Transverse colon (tissue), 4 donors: ENCODE results near the gene TBCEL. TPM values are rescaled to one million over a fixed set of nuclear protein-coding genes. Genes with fewer than 3 reads are reported as not detected.

Experiments used
- DNase-seq: peaks from one replicate; pipeline ENCODE4 v3.0.0-alpha.2; 2019
- H3K27ac ChIP-seq, 4 donors: fragments of 200-600 bp; sonication (generic); 2 replicates each; pipeline ENCODE4 v1.5.1; 2016 to 2018; ENCODE audit warnings: inconsistent platforms in 4 of 4
- H3K27me3 ChIP-seq: fragments of 200-600 bp; sonication (generic); 2 replicates; pipeline ENCODE4 v1.5.1; 2017; ENCODE audit warnings: inconsistent platforms
- H3K36me3 ChIP-seq, 4 donors: fragments of 200-600 bp; sonication (generic); 2 replicates each; pipeline ENCODE4 v1.5.1; 2017 to 2019; ENCODE audit warnings: inconsistent platforms in 4 of 4
- H3K4me1 ChIP-seq, 4 donors: fragments of 200-600 bp; sonication (generic); 2 replicates each; pipeline ENCODE4 v1.5.1; 2017 to 2020; ENCODE audit warnings: inconsistent platforms in 4 of 4
- H3K4me3 ChIP-seq, 4 donors: fragments of 200-600 bp; sonication (generic); 1 replicate in 1 of 4; 2 replicates in 3 of 4; pipeline versions ENCODE4 v1.5.1 to v1.6.1; 2017 to 2019; ENCODE audit warnings: inconsistent platforms in 4 of 4
- H3K9me3 ChIP-seq, 2 donors: fragments of 200-600 bp; sonication (generic); 2 replicates each; pipeline ENCODE4 v1.5.1; 2017 to 2019; ENCODE audit warnings: inconsistent platforms in 2 of 2
- EP300 ChIP-seq: sonication (generic); formaldehyde crosslinking; IDR thresholded peaks from one replicate; pipeline ENCODE4 v1.6.1; 2017; ENCODE audit warnings: antibody characterized with exemption, low read depth
- POLR2A ChIP-seq: fragments of 450-650 bp; IDR thresholded peaks from one replicate; pipeline ENCODE4 v1.6.1; 2016; ENCODE audit warnings: antibody characterized with exemption, mild to moderate bottlenecking, moderate library complexity
- POLR2AphosphoS5 ChIP-seq, 3 donors: sonication (generic); formaldehyde crosslinking; IDR thresholded peaks; one replicate each; pipeline ENCODE4 v1.6.1; 2016; ENCODE audit warnings: antibody characterized with exemption in 3 of 3
- WGBS, 2 donors: methylation state at CpG; one replicate each; pipeline ENCODE4 v1.1.5; 2018; ENCODE audit warnings: low coverage in 1 of 2; 5-methylcytosine and 5-hydroxymethylcytosine counted together
- in situ Hi-C, 4 donors: fragments of 200-750 bp; cut with MboI; loops; one replicate each; pipeline versions ENCODE4 v1.15.0 to v1.15.1; 2017; ENCODE audit warnings: low sequenced_read_pairs in 3 of 4, low pct_ligation_motif_present in 1 of 4, low pct_unique_long_range_greater_than_20kb in 1 of 4
- intact Hi-C: fragments of 100-400 bp; cut with DNase I; formaldehyde crosslinking; loops from one replicate; pipeline ENCODE4 v1.15.1; 2023; ENCODE audit warnings: low total_unique reads
- total RNA-seq, 4 donors: library from RNA; depleted of rRNA; stranded (reverse); fragments of >200 nt; gene quantifications; one replicate each; pipeline ENCODE4 v1.1.0, GENCODE V29; 2016
- TF ChIP-seq, protein P1 (sequence below), 5 experiments: fragments of 200-600 bp in 3 of 5; fragments of 450-650 bp in 2 of 5; sonication (generic) in 3 of 5; IDR thresholded peaks; 1 replicate in 2 of 5; 2 replicates in 3 of 5; pipeline ENCODE4 v1.5.1; 2016 to 2017; ENCODE audit warnings: antibody characterized with exemption in 5 of 5, inconsistent platforms in 3 of 5, mild to moderate bottlenecking in 2 of 5, moderate library complexity in 1 of 5

TBCEL gene
- total RNA-seq, 4 donors from 2014 or later = 7.2 to 16.5 (median 10.5) TPM

DNA sequence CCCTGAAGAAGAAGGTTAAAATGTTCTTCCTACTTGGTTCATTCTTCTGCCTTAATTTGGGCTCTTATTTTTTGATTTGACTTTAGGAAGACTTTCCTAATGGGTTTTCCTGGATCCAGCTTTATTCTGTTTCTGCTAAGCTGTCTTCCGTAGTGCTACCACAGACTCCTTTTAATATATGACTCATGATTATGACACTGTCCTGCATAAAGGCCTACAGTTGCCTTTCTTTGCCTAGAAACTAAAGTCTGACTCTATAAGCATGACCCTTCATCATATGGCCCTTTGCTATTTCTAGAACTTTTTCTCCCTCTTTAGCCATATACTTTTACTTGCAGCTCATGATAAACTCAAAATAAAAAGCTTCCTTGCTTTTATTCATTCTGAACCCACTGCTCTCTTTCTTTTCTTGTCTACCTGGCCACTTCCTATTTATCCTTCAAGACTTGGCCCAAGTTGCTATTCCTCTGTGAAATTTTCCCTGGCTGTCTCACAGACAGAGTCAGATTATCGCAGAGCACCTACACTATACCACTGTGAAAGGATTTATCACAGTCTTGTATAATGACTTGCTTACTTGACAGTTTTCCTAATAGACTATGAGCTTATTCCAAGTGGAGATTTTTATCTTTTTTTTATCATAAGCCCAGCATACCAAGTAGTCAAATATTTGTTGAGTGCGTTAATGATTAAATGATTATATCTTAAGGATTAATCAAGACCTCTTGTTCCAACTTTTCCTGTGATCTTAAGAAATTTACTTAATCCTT is 24.7 kb downstream of the TBCEL start:
- intact Hi-C loops = no loop called here
- TF ChIP-seq EP300 = no peak
- TF ChIP-seq POLR2A = no peak
- no peak for TF ChIP-seq POLR2AphosphoS5 (IDR thresholded peaks at IDR 0.05)
- TF ChIP-seq, protein P1, sequence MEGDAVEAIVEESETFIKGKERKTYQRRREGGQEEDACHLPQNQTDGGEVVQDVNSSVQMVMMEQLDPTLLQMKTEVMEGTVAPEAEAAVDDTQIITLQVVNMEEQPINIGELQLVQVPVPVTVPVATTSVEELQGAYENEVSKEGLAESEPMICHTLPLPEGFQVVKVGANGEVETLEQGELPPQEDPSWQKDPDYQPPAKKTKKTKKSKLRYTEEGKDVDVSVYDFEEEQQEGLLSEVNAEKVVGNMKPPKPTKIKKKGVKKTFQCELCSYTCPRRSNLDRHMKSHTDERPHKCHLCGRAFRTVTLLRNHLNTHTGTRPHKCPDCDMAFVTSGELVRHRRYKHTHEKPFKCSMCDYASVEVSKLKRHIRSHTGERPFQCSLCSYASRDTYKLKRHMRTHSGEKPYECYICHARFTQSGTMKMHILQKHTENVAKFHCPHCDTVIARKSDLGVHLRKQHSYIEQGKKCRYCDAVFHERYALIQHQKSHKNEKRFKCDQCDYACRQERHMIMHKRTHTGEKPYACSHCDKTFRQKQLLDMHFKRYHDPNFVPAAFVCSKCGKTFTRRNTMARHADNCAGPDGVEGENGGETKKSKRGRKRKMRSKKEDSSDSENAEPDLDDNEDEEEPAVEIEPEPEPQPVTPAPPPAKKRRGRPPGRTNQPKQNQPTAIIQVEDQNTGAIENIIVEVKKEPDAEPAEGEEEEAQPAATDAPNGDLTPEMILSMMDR (IDR thresholded peaks at IDR 0.05) = no peak

GRCh38 chr11:121053244-121053643 is 29.3 kb downstream of the TBCEL start:
- no peak overlapping the region for H3K27ac ChIP-seq
- H3K9me3 ChIP-seq = no peaks in the 10 kb centered on the region
- DNase-seq = no peak
- WGBS, 2 donors = 90 to 98% methylated on average over 4 of the region's 4 CpGs
- no peak overlapping the region for H3K4me3 ChIP-seq
- H3K27me3 ChIP-seq = no peaks in the 10 kb centered on the region
- TF ChIP-seq POLR2AphosphoS5 (IDR thresholded peaks at IDR 0.05) (no peak), EP300 (no peak), POLR2A (no peak)
- TF ChIP-seq, protein P1 (IDR thresholded peaks at IDR 0.05) = no peak
- intact Hi-C loops (no loop called here), in situ Hi-C loops (no loop called here)
- H3K36me3 ChIP-seq = peaks cover 0 to 38% (median 6%) of the 10 kb centered on the region in 4 donors
- H3K4me1 ChIP-seq = no peaks in the 10 kb centered on the region

More for the DNA sequence above, 24.7 kb downstream of the TBCEL start:
- peaks cover 0 to 14% (median 4%) of the 10 kb centered on the region in 4 donors for H3K36me3 ChIP-seq
- in situ Hi-C loops = no loop called here
- WGBS, 2 donors = 93 to 100% methylated on average over 3 of the region's 3 CpGs
- no peaks in the 10 kb centered on the region for H3K27me3 ChIP-seq
- H3K27ac ChIP-seq = no peak overlapping the region
- H3K9me3 ChIP-seq = no peaks in the 10 kb centered on the region
- H3K4me3 ChIP-seq = no peak overlapping the region
- DNase-seq = no peak
- H3K4me1 ChIP-seq = no peaks in the 10 kb centered on the region

GRCh38 chr11:121054266-121054665 is 30.4 kb downstream of the TBCEL start:
- in situ Hi-C loops = no loop called here

GRCh38 chr11:121055076-121055475 is 31.2 kb downstream of the TBCEL start:
- Histone ChIP-seq H3K9me3 (no peaks in the 10 kb centered on the region), H3K36me3 (peaks cover 0 to 42% (median 3%) of the 10 kb centered on the region in 4 donors)
- intact Hi-C loops = no loop called here

More at GRCh38 chr11:121054266-121054665, 30.4 kb downstream of the TBCEL start:
- no peak for DNase-seq
- Histone ChIP-seq H3K9me3 (no peaks in the 10 kb centered on the region), H3K36me3 (peaks cover 0 to 38% (median 3%) of the 10 kb centered on the region in 4 donors), H3K27me3 (no peaks in the 10 kb centered on the region), H3K4me1 (no peaks in the 10 kb centered on the region), H3K27ac (no peak overlapping the region), H3K4me3 (no peak overlapping the region)
- WGBS, 2 donors = 80 to 99% methylated on average over 2 of the region's 2 CpGs
- TF ChIP-seq EP300 (no peak), POLR2A (no peak), POLR2AphosphoS5 (IDR thresholded peaks at IDR 0.05) (no peak)
- TF ChIP-seq, protein P1 (IDR thresholded peaks at IDR 0.05) = no peak
- intact Hi-C loops = no loop called here

More at GRCh38 chr11:121055076-121055475, 31.2 kb downstream of the TBCEL start:
- TF ChIP-seq POLR2A = no peak
- no peak for TF ChIP-seq POLR2AphosphoS5 (IDR thresholded peaks at IDR 0.05)
- H3K27ac ChIP-seq = no peak overlapping the region
- DNase-seq = no peak
- H3K4me3 ChIP-seq = no peak overlapping the region
- in situ Hi-C loops = no loop called here
- no peaks in the 10 kb centered on the region for H3K4me1 ChIP-seq
- 89 to 93% methylated on average over 1 to 3 of the region's 3 CpGs for WGBS, 2 donors
- no peaks in the 10 kb centered on the region for H3K27me3 ChIP-seq
